Activated T-cell treated with anti-CD3 and anti-CD28 coated beads, Interleukin-2, amount 50 U/mL, for 1 hour (primary cell): ENCODE data around the gene SEPSECS.

Experiments
- DNase-seq: peaks from one replicate; pipeline ENCODE4 v3.0.0-alpha.2; 2020

SEPSECS gene

GRCh38 chr4:25154594-25155265 lies 5.5 kb downstream of the SEPSECS start:
- no peak for DNase-seq

- no peak for DNase-seq
Measured at GRCh38 chr4:25146076-25146475, 14.2 kb downstream of the SEPSECS start.

- no peak for DNase-seq
Measured at GRCh38 chr4:25144870-25145481, 15.3 kb downstream of the SEPSECS start.

GRCh38 chr4:25142468-25142867 lies 17.8 kb downstream of the SEPSECS start:
- no peak for DNase-seq

- no peak for DNase-seq
Measured at GRCh38 chr4:25141592-25141991, 18.7 kb downstream of the SEPSECS start.

- DNase-seq = no peak
Measured at GRCh38 chr4:25133132-25133531, 27.1 kb downstream of the SEPSECS start.

- DNase-seq = no peak
Measured at GRCh38 chr4:25131926-25132325, 28.3 kb downstream of the SEPSECS start.

- no peak for DNase-seq
Measured at GRCh38 chr4:25131381-25131780, 28.9 kb downstream of the SEPSECS start.

- no peak for DNase-seq
Measured at GRCh38 chr4:25129917-25130316, 30.3 kb downstream of the SEPSECS start.

- DNase-seq = no peak
Measured at GRCh38 chr4:25128671-25129070, 31.6 kb downstream of the SEPSECS start.

GRCh38 chr4:25123236-25123635 lies 37.0 kb downstream of the SEPSECS start:
- DNase-seq = no peak

- DNase-seq = no peak
Measured at GRCh38 chr4:25120146-25120940, 39.9 kb downstream of the SEPSECS start.

- DNase-seq = no peak
Measured at GRCh38 chr4:25117716-25118472, 42.4 kb downstream of the SEPSECS start.

GRCh38 chr4:25117274-25117673 lies 43.0 kb downstream of the SEPSECS start:
- no peak for DNase-seq

GRCh38 chr4:25113915-25114904 lies 46.0 kb downstream of the SEPSECS start:
- DNase-seq = no peak

GRCh38 chr4:25112995-25113380 lies 47.3 kb downstream of the SEPSECS start:
- DNase-seq = no peak

- no peak for DNase-seq
Measured at GRCh38 chr4:25112366-25112994, 47.8 kb downstream of the SEPSECS start.

GRCh38 chr4:25111648-25112196 lies 48.5 kb downstream of the SEPSECS start:
- no peak for DNase-seq

GRCh38 chr4:25110527-25111329 lies 49.5 kb downstream of the SEPSECS start:
- no peak for DNase-seq

GRCh38 chr4:25109511-25109910 lies 50.7 kb downstream of the SEPSECS start:
- DNase-seq = no peak
